DND-41 (cell line): ENCODE results near the gene UBFD1.

Source experiments
- EZH2 ChIP-seq: IDR thresholded peaks from 3 replicates; pipeline ENCODE4 v1.6.1; 2012; ENCODE audit warnings: borderline replicate concordance, low read depth, mild to moderate bottlenecking, moderate library complexity, low read length, inconsistent platforms; ENCODE audit not compliant: severe bottlenecking
- TF ChIP-seq, protein P1 (sequence below): IDR thresholded peaks from 2 replicates; pipeline ENCODE4 v1.5.1; 2012; ENCODE audit warnings: borderline replicate concordance, low read length, moderate library complexity, mild to moderate bottlenecking; ENCODE audit not compliant: poor library complexity, severe bottlenecking; ENCODE audit errors: extremely low read depth

DNA sequence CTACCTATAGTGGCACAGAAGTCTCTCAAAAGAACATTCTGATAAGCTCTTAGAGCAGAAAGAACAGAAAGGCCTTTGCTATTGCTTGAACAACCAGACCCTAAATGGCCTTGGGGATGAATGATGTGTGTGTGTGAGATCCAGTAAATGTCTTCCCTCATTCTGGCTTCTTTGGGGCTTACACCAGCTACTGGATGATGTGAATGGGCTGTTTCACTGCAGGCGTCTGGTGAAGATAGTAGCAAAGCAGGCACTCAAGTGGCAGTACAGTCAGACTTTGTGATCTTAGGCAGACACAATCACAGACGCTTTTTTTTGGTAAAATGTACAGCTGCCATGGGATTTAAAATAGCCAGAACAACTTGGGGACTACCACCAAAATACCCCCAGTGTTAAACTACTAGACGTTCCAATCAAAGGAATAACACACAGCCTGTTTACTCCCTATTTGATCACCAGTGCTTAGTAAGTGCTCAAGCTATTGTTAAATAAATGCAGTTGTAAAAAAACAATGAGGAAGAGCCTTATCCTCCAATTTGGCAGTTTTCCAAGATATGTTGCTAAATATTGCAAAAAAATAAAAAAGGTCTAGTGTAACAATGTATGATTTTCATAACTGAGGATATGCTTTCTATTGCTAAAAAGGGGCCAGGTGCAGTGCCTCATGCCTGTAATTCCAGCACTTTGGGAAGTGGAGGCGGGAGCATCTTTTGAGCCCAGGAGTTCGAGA, 20.7 kb downstream of the UBFD1 start:
- TF ChIP-seq, protein P1, sequence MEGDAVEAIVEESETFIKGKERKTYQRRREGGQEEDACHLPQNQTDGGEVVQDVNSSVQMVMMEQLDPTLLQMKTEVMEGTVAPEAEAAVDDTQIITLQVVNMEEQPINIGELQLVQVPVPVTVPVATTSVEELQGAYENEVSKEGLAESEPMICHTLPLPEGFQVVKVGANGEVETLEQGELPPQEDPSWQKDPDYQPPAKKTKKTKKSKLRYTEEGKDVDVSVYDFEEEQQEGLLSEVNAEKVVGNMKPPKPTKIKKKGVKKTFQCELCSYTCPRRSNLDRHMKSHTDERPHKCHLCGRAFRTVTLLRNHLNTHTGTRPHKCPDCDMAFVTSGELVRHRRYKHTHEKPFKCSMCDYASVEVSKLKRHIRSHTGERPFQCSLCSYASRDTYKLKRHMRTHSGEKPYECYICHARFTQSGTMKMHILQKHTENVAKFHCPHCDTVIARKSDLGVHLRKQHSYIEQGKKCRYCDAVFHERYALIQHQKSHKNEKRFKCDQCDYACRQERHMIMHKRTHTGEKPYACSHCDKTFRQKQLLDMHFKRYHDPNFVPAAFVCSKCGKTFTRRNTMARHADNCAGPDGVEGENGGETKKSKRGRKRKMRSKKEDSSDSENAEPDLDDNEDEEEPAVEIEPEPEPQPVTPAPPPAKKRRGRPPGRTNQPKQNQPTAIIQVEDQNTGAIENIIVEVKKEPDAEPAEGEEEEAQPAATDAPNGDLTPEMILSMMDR: no peak
- TF ChIP-seq EZH2: no peak
